Keratinocyte (primary cell): ENCODE measurements around the gene NUDT2. TPM values are rescaled to one million over a fixed set of nuclear protein-coding genes. Genes with fewer than 3 reads are reported as not detected.
"Not testable (repeated sequence)": the region's sequence is repeated elsewhere in the genome, so short reads cannot be mapped to it uniquely, and the experiment has no call there.

ENCODE experiments used
- DNase-seq: peaks from one replicate; pipeline ENCODE4 v3.0.0-alpha.2; 2011; ENCODE audit warnings: low read depth, missing footprints, low spot score
- FAIRE-seq: peaks from 2 replicates; lab custom pipeline; 2011; peaks lifted over from hg19 to GRCh38; lab: Jason Lieb, UNC
- H2AFZ ChIP-seq: 2 replicates; pipeline ENCODE4 v1.6.0; 2012; ENCODE audit warnings: low read length, control low read depth, inconsistent platforms; ENCODE audit not compliant: control insufficient read depth
- H3K27ac ChIP-seq: 2 replicates; pipeline ENCODE4 v1.5.1; 2011; ENCODE audit warnings: low read length; ENCODE audit not compliant: control insufficient read depth, insufficient read depth
- H3K27me3 ChIP-seq: 3 replicates; pipeline ENCODE4 v1.6.0; 2011; ENCODE audit warnings: low read length; ENCODE audit not compliant: control insufficient read depth, insufficient read depth; ENCODE audit errors: extremely low read depth
- H3K36me3 ChIP-seq, 2 experiments: 2 replicates in 1 of 2; 3 replicates in 1 of 2; pipeline ENCODE4 v1.5.1; 2011; ENCODE audit warnings: low read length in 2 of 2, mild to moderate bottlenecking in 1 of 2; ENCODE audit not compliant: control insufficient read depth in 2 of 2, insufficient read depth in 2 of 2; ENCODE audit errors: extremely low read depth in 1 of 2
- H3K4me1 ChIP-seq: 3 replicates; pipeline ENCODE4 v1.5.1; 2011; ENCODE audit warnings: low read length; ENCODE audit not compliant: control insufficient read depth, insufficient read depth; ENCODE audit errors: extremely low read depth
- H3K4me2 ChIP-seq: 3 replicates; pipeline ENCODE4 v1.6.0; 2011; ENCODE audit warnings: low read depth, low read length; ENCODE audit not compliant: control insufficient read depth, insufficient read depth; ENCODE audit errors: extremely low read depth
- H3K4me3 ChIP-seq, 3 experiments: fragments of 200-600 bp in 1 of 3; sonication (generic) in 1 of 3; 2 replicates in 2 of 3; 3 replicates in 1 of 3; pipeline ENCODE4 v1.5.1; 2011 to 2016; ENCODE audit warnings: low read length in 3 of 3, mild to moderate bottlenecking in 3 of 3, control low read depth in 2 of 3, inconsistent platforms in 1 of 3, low read depth in 1 of 3, mixed read lengths in 1 of 3, mixed run types in 1 of 3, moderate library complexity in 1 of 3; ENCODE audit not compliant: control insufficient read depth in 2 of 3, insufficient read depth in 2 of 3; ENCODE audit errors: extremely low read depth in 1 of 3
- H3K79me2 ChIP-seq: 2 replicates; pipeline ENCODE4 v1.6.0; 2012; ENCODE audit warnings: low read length; ENCODE audit not compliant: control insufficient read depth, insufficient read depth
- H3K9ac ChIP-seq: 3 replicates; pipeline ENCODE4 v1.6.0; 2011; ENCODE audit warnings: low read length; ENCODE audit not compliant: control insufficient read depth, insufficient read depth; ENCODE audit errors: extremely low read depth
- H3K9me1 ChIP-seq: 3 replicates; pipeline ENCODE4 v1.6.0; 2011; ENCODE audit warnings: low read length; ENCODE audit not compliant: control insufficient read depth, insufficient read depth; ENCODE audit errors: extremely low read depth
- H3K9me3 ChIP-seq: 2 replicates; pipeline ENCODE4 v1.5.1; 2012; ENCODE audit warnings: low read depth, low read length; ENCODE audit not compliant: control insufficient read depth
- H4K20me1 ChIP-seq: 3 replicates; pipeline ENCODE4 v1.6.0; 2011; ENCODE audit warnings: low read length; ENCODE audit not compliant: control insufficient read depth, insufficient read depth; ENCODE audit errors: extremely low read depth
- EZH2 ChIP-seq: IDR thresholded peaks from one replicate; pipeline ENCODE4 v1.6.1; 2012; ENCODE audit warnings: inconsistent platforms, mild to moderate bottlenecking, low read length, moderate library complexity
- dilution Hi-C: fragments of 300-500 bp; cut with MboI; formaldehyde crosslinking; loops from one replicate; pipeline ENCODE4 v1.7.0; 2020; ENCODE audit warnings: low sequenced_read_pairs; ENCODE audit not compliant: extremely low pct_ligation_motif_present
- polyA plus RNA-seq, 5 experiments: library from polyadenylated mRNA; depleted of rRNA in 3 of 5; stranded (reverse) in 3 of 5; stranded (forward) in 1 of 5; unstranded in 1 of 5; fragments of >200 nt; gene quantifications; 1 replicate in 1 of 5; 2 replicates in 3 of 5; 3 replicates in 1 of 5; pipeline versions ENCODE4 v1.2.1 to v1.2.3, GENCODE V29; 2011 to 2012; ENCODE audit warnings: missing spikeins in 2 of 5, low read depth in 1 of 5, low replicate concordance in 1 of 5
- TF ChIP-seq, protein P1 (sequence below), 3 experiments: IDR thresholded peaks in 1 of 3; conservative IDR thresholded peaks in 1 of 3; optimal IDR thresholded peaks in 1 of 3; 2 replicates in 2 of 3; 3 replicates in 1 of 3; pipeline versions ENCODE3 to v1.5.1; 2011; ENCODE audit warnings: low read length in 3 of 3, mild to moderate bottlenecking in 3 of 3, moderate library complexity in 2 of 3, control low read depth in 1 of 3, inconsistent platforms in 1 of 3; ENCODE audit not compliant: insufficient read depth in 2 of 3; ENCODE audit errors: extremely low read depth in 1 of 3

Gene NUDT2
- polyA plus RNA-seq, 1 donor (not counting 4 experiments of a cell fraction or from before 2014, with no cell fraction given), result 33.4 TPM

DNA sequence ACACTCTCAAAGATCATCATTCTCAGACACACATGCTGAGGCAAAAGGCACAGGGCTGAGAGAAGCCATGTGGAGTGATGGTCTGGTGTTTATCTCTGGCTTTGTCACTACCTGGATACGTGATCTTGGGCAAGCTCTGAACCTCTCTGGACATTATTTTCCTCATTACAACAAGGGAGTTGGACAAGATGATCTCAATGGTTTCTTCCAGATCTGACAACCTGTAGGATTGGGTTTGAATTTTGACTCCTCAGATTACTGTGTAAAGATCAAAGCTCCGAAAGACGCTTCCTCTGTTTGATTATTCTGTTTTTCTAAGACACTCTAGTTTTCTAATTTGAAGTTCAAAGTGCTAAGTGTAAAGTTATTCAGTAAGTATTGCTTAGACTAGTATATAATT, 20.0 kb downstream of the NUDT2 start:
- Histone ChIP-seq H3K27ac (no peak overlapping the region), H3K9me3 (no peaks in the 10 kb centered on the region), H3K9ac (no peak overlapping the region), H3K9me1 (no peaks in the 10 kb centered on the region), H3K4me3 (no peak overlapping the region), H3K27me3 (no peaks in the 10 kb centered on the region), H3K4me2 (no peak overlapping the region), H3K36me3 (no peaks in the 10 kb centered on the region), H3K79me2 (no peaks in the 10 kb centered on the region), H3K4me1 (no peaks in the 10 kb centered on the region), H4K20me1 (no peaks in the 10 kb centered on the region), H2AFZ (no peak overlapping the region)
- TF ChIP-seq, protein P1, sequence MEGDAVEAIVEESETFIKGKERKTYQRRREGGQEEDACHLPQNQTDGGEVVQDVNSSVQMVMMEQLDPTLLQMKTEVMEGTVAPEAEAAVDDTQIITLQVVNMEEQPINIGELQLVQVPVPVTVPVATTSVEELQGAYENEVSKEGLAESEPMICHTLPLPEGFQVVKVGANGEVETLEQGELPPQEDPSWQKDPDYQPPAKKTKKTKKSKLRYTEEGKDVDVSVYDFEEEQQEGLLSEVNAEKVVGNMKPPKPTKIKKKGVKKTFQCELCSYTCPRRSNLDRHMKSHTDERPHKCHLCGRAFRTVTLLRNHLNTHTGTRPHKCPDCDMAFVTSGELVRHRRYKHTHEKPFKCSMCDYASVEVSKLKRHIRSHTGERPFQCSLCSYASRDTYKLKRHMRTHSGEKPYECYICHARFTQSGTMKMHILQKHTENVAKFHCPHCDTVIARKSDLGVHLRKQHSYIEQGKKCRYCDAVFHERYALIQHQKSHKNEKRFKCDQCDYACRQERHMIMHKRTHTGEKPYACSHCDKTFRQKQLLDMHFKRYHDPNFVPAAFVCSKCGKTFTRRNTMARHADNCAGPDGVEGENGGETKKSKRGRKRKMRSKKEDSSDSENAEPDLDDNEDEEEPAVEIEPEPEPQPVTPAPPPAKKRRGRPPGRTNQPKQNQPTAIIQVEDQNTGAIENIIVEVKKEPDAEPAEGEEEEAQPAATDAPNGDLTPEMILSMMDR (optimal IDR thresholded peaks at IDR 0.05 in 1 of 3, IDR thresholded peaks at IDR 0.05 in 1 of 3, conservative IDR thresholded peaks at IDR 0.05 in 1 of 3; ENCODE audit: extremely low read depth in 1 of 3, insufficient read depth in 2 of 3, low read length in 3 of 3), result no peak
- no peak for TF ChIP-seq EZH2
- dilution Hi-C loops, result no loop called here
- FAIRE-seq (no peak), DNase-seq (no peak)

DNA sequence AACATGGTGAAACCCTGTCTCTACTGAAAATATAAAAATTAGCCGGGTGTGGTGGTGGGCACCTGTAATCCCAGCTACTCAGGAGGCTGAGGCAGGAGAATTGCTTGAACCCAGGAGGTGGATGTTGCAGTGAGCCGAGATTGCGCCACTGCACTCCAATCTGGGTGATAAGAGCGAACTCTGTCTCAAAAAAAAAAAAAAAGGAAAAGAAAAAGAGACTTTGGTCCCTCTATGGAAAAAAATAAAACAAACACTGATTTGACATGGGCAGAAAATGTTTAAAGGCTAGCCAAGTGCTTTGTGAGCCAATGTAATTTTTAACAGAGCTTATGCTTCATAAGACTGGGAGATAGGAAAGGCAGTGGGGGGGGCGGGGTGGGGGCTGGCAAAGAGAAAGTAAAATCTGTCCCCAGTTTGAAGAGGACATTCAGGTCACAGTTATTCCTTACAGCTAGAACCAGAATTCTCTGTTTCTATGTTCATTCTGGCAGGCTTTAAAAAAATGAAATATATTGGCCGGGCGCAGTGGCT, 22.8 kb downstream of the NUDT2 start:
- H3K4me2 ChIP-seq, H3K9me3 ChIP-seq, H3K27ac ChIP-seq, H3K27me3 ChIP-seq, H4K20me1 ChIP-seq, H3K9me1 ChIP-seq, H3K4me1 ChIP-seq, DNase-seq, dilution Hi-C loops, H3K79me2 ChIP-seq, FAIRE-seq, H3K9ac ChIP-seq, H3K4me3 ChIP-seq, H3K36me3 ChIP-seq, H2AFZ ChIP-seq: not testable (repeated sequence)

DNA sequence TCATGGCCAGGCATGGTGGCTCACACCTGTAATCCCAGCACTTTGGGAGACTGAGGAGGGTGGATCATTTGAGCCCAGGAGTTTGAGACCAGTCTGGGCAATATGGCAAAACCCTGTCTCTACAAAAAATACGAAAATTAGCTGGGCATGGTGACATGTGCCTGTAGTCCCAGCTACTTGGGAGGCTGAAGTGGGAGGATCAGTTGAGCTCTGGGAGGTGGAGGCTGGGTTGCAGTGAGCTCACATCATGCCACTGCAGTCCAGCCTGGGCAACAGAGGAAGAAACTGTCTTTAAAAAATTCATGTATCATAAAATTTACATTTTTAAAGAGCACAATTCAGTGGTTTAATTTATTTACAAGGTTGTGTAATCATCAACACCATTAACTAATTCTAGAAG, 23.6 kb downstream of the NUDT2 start:
- H3K4me1 ChIP-seq, DNase-seq, H3K36me3 ChIP-seq, H3K9ac ChIP-seq, H2AFZ ChIP-seq, H4K20me1 ChIP-seq, H3K27ac ChIP-seq, H3K4me2 ChIP-seq, H3K4me3 ChIP-seq, H3K27me3 ChIP-seq, FAIRE-seq, H3K9me3 ChIP-seq, H3K79me2 ChIP-seq, H3K9me1 ChIP-seq, dilution Hi-C loops: not testable (repeated sequence)
